Karpas-422 (cell line): ENCODE measurements around the gene TEC. TPM values are rescaled to one million over a fixed set of nuclear protein-coding genes. Genes with fewer than 3 reads are reported as not detected.
"Not testable (repeated sequence)": the region's sequence is repeated elsewhere in the genome, so short reads cannot be mapped to it uniquely, and the experiment has no call there.

Experiments used
- DNase-seq: peaks from one replicate; pipeline ENCODE4 v3.0.0-alpha.2; 2015
- H2AFZ ChIP-seq: fragments of 200-600 bp; sonication (generic); 2 replicates; pipeline ENCODE4 v1.6.1; 2014; ENCODE audit warnings: antibody characterized with exemption, low read length, mixed read lengths
- H3K27ac ChIP-seq: fragments of 200-600 bp; sonication (generic); 2 replicates; pipeline ENCODE4 v1.5.1; 2014; ENCODE audit warnings: mild to moderate bottlenecking, low read length, moderate library complexity
- H3K27me3 ChIP-seq: fragments of 200-600 bp; sonication (generic); 2 replicates; pipeline ENCODE4 v1.6.1; 2014; ENCODE audit warnings: low read length, mixed read lengths
- H3K36me3 ChIP-seq: fragments of 200-600 bp; sonication (generic); 2 replicates; pipeline ENCODE4 v1.6.1; 2014; ENCODE audit warnings: low read length, mixed read lengths; ENCODE audit not compliant: insufficient read depth
- H3K4me1 ChIP-seq: fragments of 200-600 bp; sonication (generic); 2 replicates; pipeline ENCODE4 v1.6.1; 2014; ENCODE audit warnings: mild to moderate bottlenecking, low read length, mixed read lengths
- H3K4me2 ChIP-seq: fragments of 200-600 bp; sonication (generic); 2 replicates; pipeline ENCODE4 v1.6.1; 2014; ENCODE audit warnings: low read length, low read depth, mild to moderate bottlenecking; ENCODE audit not compliant: poor library complexity, severe bottlenecking
- H3K4me3 ChIP-seq: fragments of 200-600 bp; sonication (generic); 2 replicates; pipeline ENCODE4 v1.5.1; 2014; ENCODE audit warnings: mild to moderate bottlenecking, antibody characterized with exemption, low read length, mixed read lengths
- H3K79me2 ChIP-seq: fragments of 200-600 bp; sonication (generic); 2 replicates; pipeline ENCODE4 v1.6.1; 2014; ENCODE audit warnings: mild to moderate bottlenecking, low read length, mixed read lengths
- H3K9ac ChIP-seq: fragments of 200-600 bp; sonication (generic); 2 replicates; pipeline ENCODE4 v1.6.0; 2014; ENCODE audit warnings: low read length
- H3K9me2 ChIP-seq: fragments of 200-600 bp; sonication (generic), shearing (Covaris generic); replicated peaks from 2 replicates; pipeline ENCODE4 v1.6.0; 2014; ENCODE audit warnings: mild to moderate bottlenecking, low read length, moderate library complexity; ENCODE audit not compliant: insufficient read depth
- H3K9me3 ChIP-seq: fragments of 300-700, 200-600 bp; sonication (generic); 2 replicates; pipeline ENCODE4 v1.6.1; 2014; ENCODE audit warnings: low read length, mixed read lengths
- H4K20me1 ChIP-seq: fragments of 200-600 bp; sonication (generic); 2 replicates; pipeline ENCODE4 v1.6.1; 2014; ENCODE audit warnings: mild to moderate bottlenecking, antibody characterized with exemption, low read length, low read depth; ENCODE audit not compliant: insufficient read depth
- total RNA-seq: library from RNA; depleted of rRNA; stranded (reverse); fragments of >200 nt; shearing (Covaris generic); gene quantifications from 2 replicates; pipeline ENCODE4 v1.2.3, GENCODE V29; 2014; ENCODE audit warnings: low replicate concordance; rRNA removed

TEC gene
- total RNA-seq = 0.45 and 1.8 TPM in 2 replicates

DNA sequence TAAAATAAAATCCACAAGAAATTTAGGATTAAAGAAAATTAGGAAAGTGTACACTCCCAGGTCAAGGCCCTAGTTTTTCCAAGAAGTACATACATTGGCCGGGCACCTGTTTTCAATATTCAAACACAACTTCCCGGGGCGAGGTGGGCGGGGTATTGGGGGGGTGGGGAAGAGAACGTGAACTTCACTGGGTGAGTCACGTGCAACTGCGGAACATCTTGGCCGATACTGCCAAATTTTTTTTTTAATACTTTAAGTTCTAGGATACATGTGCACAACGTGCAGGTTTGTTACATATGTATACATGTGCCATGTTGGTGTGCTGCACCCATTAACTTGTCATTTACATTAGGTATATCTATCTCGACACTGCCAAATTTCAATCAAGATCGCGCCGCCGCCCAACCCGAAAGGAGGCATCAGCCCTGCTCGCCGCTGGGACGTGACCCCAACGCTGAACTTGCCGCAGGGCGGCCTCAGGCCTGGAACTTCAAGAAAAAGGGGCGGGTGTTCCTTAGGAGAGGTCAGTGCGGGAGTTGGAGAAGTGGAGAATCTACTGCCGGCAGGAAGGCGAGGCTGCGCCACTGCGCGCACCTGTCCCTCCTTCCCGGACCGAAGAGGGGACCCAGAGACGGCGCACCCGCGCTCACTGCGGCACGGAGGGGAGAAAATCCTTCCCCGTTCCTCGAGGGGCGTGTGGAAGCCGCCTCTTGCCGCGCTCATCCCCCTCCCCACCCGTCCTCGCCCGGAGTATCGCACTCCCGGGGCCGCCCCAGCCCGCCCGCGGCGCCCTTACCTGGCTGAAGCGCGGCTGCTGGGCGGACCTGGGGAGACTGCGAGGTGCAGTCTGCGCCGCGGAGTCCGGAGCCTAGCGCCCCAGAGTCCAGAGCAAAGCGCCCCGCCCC, at the start of gene TEC:
TSS of gene TEC (minus strand) at position 883 of the 905 bp plus-strand sequence. CDS start 41,224 bp downstream, outside the sequence.
- Histone ChIP-seq H2AFZ (peak within 1 kb of the TSS; percentile 96), H3K4me1 (peaks cover 19% of the 10 kb centered on the region), H3K9me2 (no peaks in the 10 kb centered on the region), H3K4me2 (peak within 1 kb of the TSS; percentile 94), H3K9me3 (no peaks in the 10 kb centered on the region), H3K4me3 (peak within 1 kb of the TSS; percentile 79), H3K9ac (peak within 1 kb of the TSS; percentile 64), H4K20me1 (no peaks in the 10 kb centered on the region), H3K27me3 (no peaks in the 10 kb centered on the region), H3K27ac (no peak within 1 kb of the TSS), H3K36me3 (no peaks in the 10 kb centered on the region), H3K79me2 (no peaks in the 10 kb centered on the region)
- DNase-seq = peak; percentile 43

DNA sequence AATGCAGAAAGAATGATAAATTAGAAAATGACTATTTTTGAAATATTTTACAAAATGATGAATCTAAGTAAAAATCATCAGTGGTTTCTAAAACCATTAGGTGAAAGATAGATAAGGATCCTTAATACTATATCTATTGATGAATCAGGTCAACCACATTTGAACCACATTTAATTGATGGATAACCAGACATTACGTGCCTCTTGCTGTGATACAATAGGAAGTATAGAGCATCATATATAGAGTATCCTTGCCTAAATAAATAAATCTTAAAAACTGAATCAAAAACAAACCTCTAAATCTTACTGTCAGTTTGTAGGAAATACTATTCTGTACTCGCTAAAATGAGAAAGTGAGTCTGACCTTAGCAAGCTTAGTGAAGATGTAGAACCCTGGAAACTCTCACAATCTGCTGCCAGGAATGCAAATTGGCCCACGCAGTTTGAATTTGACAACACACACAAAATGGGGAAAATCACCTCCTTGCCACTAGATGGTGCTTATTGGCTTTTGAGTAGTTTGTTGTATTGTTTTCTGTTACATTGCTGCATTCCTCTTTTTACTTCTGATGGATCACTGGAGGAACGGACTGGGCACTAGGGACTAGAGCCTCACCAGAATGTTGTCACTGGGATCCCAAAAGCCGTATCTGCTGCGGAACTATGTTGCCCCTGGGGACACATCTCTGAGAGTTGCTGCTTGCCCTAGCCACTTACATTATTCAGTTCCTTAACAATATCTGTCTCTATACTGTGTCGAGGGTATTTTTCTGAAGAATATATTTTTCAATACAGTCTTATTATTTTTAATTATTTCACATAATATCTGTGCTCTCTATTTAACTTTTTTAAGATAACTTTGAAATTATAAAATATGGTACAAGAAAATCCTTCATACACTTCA, 46.3 kb upstream of the TEC start:
- Histone ChIP-seq H3K4me3 (no peak overlapping the region), H3K36me3 (no peaks in the 10 kb centered on the region), H3K27me3 (no peaks in the 10 kb centered on the region), H3K9me2 (no peaks in the 10 kb centered on the region), H3K9me3 (no peaks in the 10 kb centered on the region), H3K79me2 (no peaks in the 10 kb centered on the region), H3K4me1 (0 out of 2 replicates have a peak, but pooled peaks cover 5% of the 10 kb centered on the region), H4K20me1 (no peaks in the 10 kb centered on the region), H2AFZ (no peak overlapping the region), H3K4me2 (peak overlapping the region; percentile 50), H3K27ac (no peak overlapping the region), H3K9ac (no peak overlapping the region)
- peak; percentile 81 for DNase-seq

DNA sequence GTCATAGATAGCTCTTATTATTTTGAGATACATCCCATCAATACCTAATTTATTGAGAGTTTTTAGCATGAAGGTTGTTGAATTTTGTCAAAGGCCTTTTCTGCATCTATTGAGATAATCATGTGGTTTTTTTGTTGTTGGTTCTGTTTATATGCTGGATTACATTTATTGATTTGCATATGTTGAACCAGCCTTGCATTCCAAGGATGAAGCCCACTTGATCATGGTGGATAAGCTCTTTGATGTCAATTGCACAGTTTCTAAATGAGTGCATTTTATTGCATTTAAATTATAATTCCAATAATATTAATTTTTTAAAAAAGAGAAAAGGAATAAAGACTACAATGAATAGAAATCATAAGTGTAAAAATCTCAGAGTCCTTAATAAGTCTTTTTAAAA, 45.1 kb upstream of the TEC start:
- not testable (repeated sequence) for H3K27ac ChIP-seq, H3K4me1 ChIP-seq, H3K9me2 ChIP-seq, H3K36me3 ChIP-seq, H3K9ac ChIP-seq, H4K20me1 ChIP-seq, H3K4me2 ChIP-seq, H3K79me2 ChIP-seq, DNase-seq, H3K4me3 ChIP-seq, H3K9me3 ChIP-seq, H2AFZ ChIP-seq, H3K27me3 ChIP-seq

DNA sequence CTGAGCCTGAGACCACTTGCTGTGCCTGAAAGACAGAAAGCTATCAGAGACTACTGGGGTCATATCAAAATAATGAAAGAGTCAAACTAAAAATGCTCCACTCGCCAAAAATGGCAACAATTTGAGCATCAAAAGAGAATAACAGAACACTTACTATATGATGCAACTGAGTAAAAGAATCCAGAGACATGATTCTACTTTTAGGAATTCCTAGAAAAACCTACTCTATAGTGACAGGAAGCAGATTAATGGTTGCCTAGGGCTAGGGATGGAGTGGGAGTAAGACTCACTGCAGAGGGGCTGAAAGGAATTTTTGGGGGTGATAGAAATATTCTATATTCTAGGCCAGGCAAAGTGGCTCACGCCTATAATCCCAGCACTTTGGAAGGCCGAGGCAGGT, 42.3 kb upstream of the TEC start:
- Histone ChIP-seq H3K4me3 (no peak overlapping the region), H3K4me1 (0 out of 2 replicates have a peak, but pooled peaks cover 5% of the 10 kb centered on the region), H3K27me3 (no peaks in the 10 kb centered on the region), H3K9ac (no peak overlapping the region), H2AFZ (no peak overlapping the region), H4K20me1 (no peaks in the 10 kb centered on the region), H3K79me2 (no peaks in the 10 kb centered on the region), H3K9me3 (no peaks in the 10 kb centered on the region), H3K27ac (no peak overlapping the region), H3K4me2 (no peak overlapping the region), H3K36me3 (no peaks in the 10 kb centered on the region), H3K9me2 (no peaks in the 10 kb centered on the region)
- DNase-seq = no peak

DNA sequence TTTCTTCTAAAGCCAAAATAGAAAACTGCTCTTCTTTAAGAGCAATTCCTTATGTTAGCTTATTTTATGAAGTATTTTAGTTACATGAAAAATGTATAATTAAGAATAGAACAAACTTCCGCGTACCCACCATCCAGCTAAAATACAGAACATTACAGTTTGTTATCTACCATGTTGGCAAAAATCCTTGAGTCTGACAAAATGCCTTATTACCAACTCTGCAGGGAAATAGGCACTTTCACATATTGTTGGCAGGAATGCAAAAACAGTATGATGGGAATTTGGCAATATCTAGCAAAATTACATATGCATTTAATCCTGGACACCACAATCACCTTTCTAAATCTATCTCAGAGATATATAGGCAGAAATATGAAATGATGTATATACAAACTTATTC, 39.3 kb upstream of the TEC start:
- no peaks in the 10 kb centered on the region for H3K9me3 ChIP-seq
- H3K79me2 ChIP-seq = no peaks in the 10 kb centered on the region
- H3K9ac ChIP-seq = no peak overlapping the region
- no peak overlapping the region for H3K4me3 ChIP-seq
- H3K9me2 ChIP-seq = no peaks in the 10 kb centered on the region
- DNase-seq = no peak
- no peaks in the 10 kb centered on the region for H3K36me3 ChIP-seq
- H3K27ac ChIP-seq = no peak overlapping the region
- H3K27me3 ChIP-seq = no peaks in the 10 kb centered on the region
- peaks cover 4% of the 10 kb centered on the region; the same call in 1 of the 2 replicates for H3K4me1 ChIP-seq
- H4K20me1 ChIP-seq = no peaks in the 10 kb centered on the region
- no peak overlapping the region for H3K4me2 ChIP-seq
- no peak overlapping the region for H2AFZ ChIP-seq

DNA sequence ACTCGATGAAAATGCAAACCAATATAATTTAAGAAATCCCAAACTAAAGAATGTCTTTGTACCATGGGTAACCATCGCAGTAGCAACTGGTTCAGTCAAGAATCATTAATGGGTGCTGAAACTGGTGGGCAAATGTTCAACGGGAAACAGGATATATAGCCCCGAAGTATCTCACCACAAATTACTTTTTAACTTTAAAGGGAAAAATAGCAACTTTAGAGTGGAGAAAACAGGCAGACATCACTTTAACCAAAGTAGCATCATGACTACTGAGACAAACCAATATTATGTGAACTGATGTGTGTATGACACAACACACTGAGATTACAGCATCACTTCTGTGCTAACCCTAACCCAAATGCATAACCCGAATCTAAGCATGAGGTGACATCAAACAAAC, 37.9 kb upstream of the TEC start:
- Histone ChIP-seq H3K36me3 (no peaks in the 10 kb centered on the region), H3K27ac (no peak overlapping the region), H3K4me3 (no peak overlapping the region), H3K27me3 (no peaks in the 10 kb centered on the region), H3K4me2 (no peak overlapping the region), H4K20me1 (no peaks in the 10 kb centered on the region), H3K9me3 (no peaks in the 10 kb centered on the region), H3K9me2 (no peaks in the 10 kb centered on the region), H3K9ac (no peak overlapping the region), H3K4me1 (peaks cover 4% of the 10 kb centered on the region; the same call in 1 of the 2 replicates), H3K79me2 (no peaks in the 10 kb centered on the region), H2AFZ (no peak overlapping the region)
- no peak for DNase-seq

DNA sequence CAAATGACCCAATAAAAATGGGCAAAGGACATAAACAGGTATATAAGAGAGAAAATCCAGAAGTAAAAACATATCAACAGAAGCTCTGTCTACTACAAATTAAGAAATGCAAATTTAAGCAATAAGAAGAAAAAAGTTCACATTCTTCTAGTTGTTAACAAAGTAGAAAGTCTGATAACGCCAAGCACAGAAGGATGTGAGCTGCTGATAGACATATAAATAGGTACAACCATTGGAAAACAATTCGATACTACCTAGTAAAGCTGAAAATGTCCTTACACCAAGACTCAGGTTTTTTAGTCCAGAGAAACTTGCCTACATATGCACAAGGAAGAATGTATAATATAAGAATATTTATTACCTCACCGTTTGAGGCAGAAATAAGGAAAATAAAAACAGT, 35.9 kb upstream of the TEC start:
- H3K9me3 ChIP-seq = no peaks in the 10 kb centered on the region
- H4K20me1 ChIP-seq = no peaks in the 10 kb centered on the region
- H3K27me3 ChIP-seq = no peaks in the 10 kb centered on the region
- peak overlapping the region; percentile 57 for H3K4me2 ChIP-seq
- no peaks in the 10 kb centered on the region for H3K9me2 ChIP-seq
- H3K9ac ChIP-seq = no peak overlapping the region
- H3K4me3 ChIP-seq = 0 out of 2 replicates have a peak overlapping the region, but pooled peaks have one; percentile 26
- H2AFZ ChIP-seq = peak overlapping the region; percentile 30; the same call in 1 of the 2 replicates
- no peak for DNase-seq
- peaks cover 4% of the 10 kb centered on the region; the same call in 1 of the 2 replicates for H3K4me1 ChIP-seq
- no peak overlapping the region for H3K27ac ChIP-seq
- H3K79me2 ChIP-seq = no peaks in the 10 kb centered on the region
- H3K36me3 ChIP-seq = no peaks in the 10 kb centered on the region

DNA sequence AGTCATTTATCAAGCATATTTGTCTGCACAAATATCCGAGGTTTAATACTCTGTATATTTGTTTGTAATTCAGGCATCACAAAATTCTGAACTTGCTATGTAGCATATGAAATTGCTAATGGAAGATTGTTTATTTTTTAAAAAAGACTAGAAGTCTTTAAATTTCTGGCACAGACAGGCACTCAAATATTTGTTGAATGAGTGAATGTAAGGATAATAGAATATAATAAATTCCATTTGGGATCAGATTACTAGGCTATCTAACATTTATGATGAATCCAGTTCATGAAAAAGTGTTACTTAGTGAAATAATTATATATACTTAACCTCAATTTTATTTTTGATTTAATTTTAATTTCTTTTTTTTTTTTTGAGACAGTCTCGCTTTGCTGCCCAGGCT, 30.4 kb upstream of the TEC start:
- Histone ChIP-seq H3K4me3 (no peak overlapping the region), H4K20me1 (no peaks in the 10 kb centered on the region), H3K27me3 (no peaks in the 10 kb centered on the region), H3K4me1 (no peaks in the 10 kb centered on the region), H2AFZ (no peak overlapping the region), H3K4me2 (no peak overlapping the region), H3K36me3 (no peaks in the 10 kb centered on the region), H3K79me2 (no peaks in the 10 kb centered on the region), H3K9me3 (no peaks in the 10 kb centered on the region), H3K9me2 (no peaks in the 10 kb centered on the region), H3K27ac (no peak overlapping the region), H3K9ac (no peak overlapping the region)
- DNase-seq = no peak
